HS-5 (cell line): ENCODE results near the gene NIP7.

Experiments
- DNase-seq: peaks from one replicate; pipeline ENCODE4 v3.0.0-alpha.2; 2012; ENCODE audit warnings: low read depth

NIP7 gene

DNA sequence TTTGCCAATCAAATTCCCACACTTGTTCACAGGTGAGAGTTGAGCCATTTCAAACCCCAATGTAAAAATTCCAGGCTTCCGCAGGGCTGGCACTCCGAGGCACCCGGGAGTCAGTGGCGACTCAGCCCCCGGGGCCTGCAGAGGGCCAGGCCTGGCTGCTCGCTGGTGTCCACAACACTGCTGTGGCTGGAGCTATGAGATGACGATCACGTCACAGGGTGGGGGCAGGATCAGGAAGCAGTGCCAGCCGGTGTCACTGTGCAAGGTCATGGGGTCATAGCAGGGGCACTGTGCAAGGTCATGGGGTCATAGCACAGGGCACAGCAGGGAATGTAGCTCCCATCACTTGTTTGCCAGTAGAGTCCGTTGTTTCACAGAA lies 20.7 kb upstream of the NIP7 start:
- no peak for DNase-seq

DNA sequence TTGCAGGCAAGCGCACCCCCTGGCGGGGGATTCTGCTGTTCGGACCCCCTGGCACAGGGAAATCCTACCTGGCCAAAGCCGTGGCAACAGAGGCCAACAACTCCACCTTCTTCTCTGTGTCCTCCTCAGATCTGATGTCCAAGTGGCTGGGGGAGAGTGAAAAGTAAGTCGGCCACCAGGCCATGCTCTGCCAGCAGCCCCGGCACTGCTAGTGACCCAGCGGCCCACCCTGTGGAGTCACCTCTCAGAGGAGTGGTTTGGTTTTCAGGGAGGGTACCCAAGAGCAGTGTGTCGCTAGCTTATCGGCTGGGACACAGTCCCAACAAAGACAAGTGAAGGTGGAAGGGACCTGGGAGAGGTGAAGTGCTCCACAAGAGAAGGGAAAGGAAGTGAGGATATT lies 20.2 kb upstream of the NIP7 start:
- no peak for DNase-seq

GRCh38 chr16:69319826-69320739 lies 19.5 kb upstream of the NIP7 start:
- no peak for DNase-seq

- DNase-seq = no peak
Measured at GRCh38 chr16:69320740-69321073, 18.9 kb upstream of the NIP7 start.

- no peak for DNase-seq
Measured at GRCh38 chr16:69321080-69321479, 18.5 kb upstream of the NIP7 start.

DNA sequence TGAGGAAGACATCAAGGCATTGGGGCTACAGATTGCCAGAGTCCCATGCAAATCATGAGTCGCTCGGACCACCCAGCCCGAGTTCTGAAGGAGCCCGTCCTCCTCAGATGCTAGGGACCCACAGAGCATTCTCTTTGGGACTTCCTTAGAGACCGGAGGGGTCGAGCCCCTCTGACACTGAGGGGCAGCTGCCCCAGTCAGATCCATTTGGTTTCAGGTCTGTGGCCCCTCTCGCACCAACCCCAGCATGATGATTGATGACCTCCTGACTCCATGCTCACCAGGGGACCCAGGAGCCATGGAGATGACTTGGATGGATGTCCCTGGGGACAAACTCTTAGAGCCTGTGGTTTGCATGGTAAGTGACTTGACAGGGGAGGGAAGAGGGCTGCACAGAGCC lies 17.2 kb upstream of the NIP7 start:
- DNase-seq = no peak

GRCh38 chr16:69323415-69323814 lies 16.2 kb upstream of the NIP7 start:
- DNase-seq = no peak

DNA sequence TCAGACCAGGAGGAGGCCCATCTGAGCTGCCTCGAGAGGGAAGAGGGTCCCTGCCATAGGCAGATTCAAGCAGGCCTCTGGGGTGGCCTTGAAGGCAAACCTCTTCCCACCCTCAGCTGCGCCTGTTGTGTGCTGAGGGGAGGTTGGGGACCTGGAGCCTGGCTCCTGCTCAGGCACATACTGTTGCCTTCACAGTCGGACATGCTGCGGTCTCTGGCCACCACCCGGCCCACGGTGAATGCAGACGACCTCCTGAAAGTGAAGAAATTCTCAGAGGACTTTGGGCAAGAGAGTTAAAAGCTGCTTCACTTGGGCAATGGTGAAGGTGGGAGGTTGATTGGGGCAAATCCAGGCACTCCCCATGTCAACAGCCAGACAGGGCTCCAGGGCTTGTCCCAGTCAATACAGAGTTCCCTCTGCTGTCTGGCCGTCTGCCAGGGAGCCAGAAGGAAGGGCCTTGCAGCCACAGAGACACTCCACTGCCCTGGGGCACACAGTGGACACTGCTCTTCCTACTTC lies 15.5 kb upstream of the NIP7 start:
- DNase-seq = no peak

DNA sequence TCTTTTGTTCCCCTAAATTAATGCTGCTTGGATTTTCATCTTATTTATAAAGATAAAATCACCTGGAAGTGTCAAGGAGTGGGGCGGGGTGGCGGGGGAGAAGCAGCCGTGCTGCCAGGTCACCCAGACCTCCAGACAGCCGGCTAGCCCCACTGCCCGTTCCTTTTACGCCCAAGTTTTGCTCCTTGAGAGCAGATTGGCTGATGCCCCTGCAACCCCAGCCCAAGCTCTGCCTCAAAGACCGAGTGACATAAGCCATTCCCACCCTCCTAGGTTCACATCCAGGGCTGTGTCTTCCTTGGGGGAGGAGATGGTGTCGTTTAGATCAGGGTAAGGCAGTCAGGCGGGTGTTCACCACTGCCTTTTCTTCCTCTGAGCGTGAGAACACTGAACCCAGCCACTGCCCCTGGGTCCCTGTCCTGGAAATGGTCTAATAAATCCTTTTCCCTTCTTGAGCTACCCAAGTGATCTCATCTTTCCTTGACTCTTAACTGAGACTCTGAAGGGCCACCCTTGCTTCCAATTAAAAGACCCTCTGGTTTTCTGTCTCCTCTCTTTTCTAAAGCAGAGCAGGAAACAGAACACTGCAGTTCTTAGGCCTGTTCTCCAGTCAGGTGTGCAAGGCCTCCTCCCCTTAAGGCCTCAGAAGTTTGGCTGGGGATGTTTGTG lies 14.9 kb upstream of the NIP7 start:
- DNase-seq = no peak

DNA sequence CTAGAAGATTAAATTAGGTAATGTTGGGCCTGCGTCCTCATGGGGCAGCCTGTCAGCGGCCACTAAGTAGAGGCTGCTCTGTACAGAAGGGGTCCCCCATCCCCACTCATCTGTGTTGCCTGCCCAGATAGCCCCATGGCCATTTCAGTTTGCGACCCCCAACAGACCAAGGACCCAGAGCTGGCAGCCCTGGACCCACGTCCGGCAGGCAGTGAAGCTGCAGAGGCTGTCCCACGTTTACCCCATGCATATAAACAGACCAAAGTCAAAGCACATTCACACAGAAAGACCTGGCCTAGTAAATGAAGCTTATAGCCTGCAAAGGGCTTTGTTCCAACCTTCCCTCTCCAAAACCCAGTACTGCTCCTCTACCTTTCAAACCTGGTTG lies 13.8 kb upstream of the NIP7 start:
- no peak for DNase-seq

GRCh38 chr16:69326172-69326873 lies 13.2 kb upstream of the NIP7 start:
- DNase-seq = no peak

DNA sequence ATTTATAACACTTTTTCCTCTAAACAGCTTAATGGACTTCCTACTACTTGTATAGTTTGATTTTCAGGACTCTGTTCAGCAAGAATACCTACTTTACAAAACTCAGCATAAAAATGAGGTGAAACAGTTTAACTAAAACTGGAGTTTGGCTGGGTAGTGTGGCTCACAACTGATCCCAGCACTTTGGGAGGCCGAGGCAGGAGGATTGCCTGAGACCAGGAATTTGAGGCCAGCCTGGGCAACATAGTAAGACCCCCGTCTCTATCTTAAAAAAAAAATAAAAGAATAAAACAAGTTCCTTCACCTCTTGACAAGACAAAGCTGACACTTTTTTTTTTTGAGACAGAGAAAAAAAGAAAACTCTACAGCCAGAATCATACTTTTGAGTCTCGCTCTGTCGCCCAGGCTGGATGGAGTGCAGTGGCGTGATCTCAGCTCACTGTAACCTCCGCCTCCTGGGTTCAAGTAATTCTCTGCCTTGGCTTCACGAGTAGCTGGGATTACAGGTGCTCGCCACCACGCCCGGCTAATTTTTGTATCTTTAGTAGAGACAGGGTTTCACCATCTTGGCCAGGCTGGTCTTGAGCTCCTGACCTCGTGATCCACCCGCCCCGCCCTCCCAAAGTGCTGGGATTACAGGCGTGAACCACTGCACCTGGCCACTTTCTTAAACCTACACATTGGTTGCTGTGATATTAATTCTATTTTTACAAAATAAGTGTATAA lies 11.8 kb upstream of the NIP7 start:
- no peak for DNase-seq

- no peak for DNase-seq
Measured at GRCh38 chr16:69328854-69329316, 10.7 kb upstream of the NIP7 start.

GRCh38 chr16:69329369-69330285 lies 9.9 kb upstream of the NIP7 start:
- DNase-seq = no peak

GRCh38 chr16:69330286-69331109 lies 9.1 kb upstream of the NIP7 start, which contains the start of gene PDF:
TSS of gene PDF (minus strand) at chr16:69330588. CDS start at chr16:69330570, 18 bp downstream.
- peak; percentile 63 for DNase-seq

GRCh38 chr16:69334696-69335095 lies 4.9 kb upstream of the NIP7 start:
- no peak for DNase-seq

DNA sequence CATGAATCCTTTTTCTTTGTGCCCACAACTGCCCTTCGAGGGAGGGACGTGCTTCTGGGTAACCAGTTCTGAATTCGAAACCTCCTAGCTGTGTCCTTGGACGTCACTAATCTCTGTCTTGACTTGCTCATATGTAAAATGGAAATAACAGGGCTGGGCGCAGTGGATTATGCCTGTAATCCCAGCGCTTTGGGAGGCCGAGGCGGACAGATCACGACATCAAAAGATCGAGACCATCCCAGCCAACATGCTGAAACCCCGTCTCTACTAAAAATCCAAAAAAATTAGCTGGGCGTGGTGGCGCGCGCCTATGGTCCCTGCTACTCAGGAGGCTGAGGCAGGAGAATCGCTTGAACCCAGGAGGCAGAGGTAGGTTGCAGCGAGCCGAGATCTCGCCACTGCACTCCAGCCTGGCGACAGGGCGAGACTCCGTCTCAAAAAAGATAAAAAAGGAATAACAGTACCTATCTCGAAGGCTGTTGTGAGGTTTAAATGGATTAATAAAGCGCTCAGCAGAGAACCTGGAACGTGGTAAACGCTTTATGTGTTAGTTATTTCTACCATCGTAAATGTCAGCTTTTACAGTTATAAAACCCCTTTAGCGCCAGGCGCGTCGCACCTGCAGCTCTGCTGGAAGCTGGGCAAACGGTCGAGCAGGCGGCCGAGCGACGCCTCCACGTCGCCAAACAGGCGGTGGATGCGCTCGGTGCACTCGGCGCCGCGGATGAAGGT lies 849 bp upstream of the NIP7 start:
- no peak for DNase-seq

DNA sequence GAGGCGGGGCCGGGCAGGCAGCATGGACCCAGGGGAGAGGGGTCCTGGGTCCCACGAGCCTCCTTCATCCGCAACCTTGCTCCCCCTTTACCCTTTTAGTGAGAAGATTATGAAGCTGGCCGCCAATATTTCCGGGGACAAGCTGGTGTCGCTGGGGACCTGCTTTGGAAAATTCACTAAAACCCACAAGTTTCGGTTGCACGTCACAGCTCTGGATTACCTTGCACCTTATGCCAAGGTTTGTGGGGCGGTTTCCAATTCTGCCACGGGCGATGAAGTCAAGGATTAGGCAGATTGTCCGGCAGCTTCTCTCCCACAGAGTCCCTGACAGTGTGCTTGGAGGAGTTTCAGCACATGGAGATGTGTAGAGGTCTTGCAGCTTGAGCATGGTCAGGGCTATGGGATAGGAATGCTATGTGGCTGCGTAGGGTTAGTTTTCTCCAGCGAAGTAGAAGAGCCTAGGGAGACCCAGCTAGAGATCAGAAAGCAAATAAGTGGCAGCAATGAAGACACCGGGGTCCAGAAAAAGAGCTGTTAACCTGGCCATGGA lies 598 bp downstream of the NIP7 start:
- no peak for DNase-seq

DNA sequence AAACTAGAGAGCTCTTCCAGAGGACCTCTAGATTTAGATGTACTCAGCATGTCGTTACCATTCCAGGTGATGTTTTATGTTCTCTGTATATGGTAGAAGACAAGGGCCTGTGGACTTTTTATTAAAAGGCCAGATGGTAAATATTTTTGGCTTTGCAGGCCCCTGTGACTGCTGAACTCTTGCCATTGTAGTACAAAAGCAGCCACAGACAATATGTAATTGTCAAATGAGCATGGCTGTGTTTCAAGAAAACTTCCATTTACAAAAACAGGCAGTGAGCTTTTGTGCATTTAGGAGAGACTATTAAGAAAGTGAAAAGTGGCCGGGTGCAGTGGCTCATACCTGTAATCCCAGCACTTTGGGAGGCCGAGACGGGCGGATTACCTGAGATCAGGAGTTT lies 4.6 kb downstream of the NIP7 start:
- DNase-seq = no peak
